Astrocyte (in vitro differentiated cells and primary cell): ENCODE measurements around the gene CACNA1B. TPM values are rescaled to one million over a fixed set of nuclear protein-coding genes. Genes with fewer than 3 reads are reported as not detected.

Experiments
- DNase-seq: peaks from one replicate; pipeline ENCODE4 v3.0.0-alpha.2; 2010; ENCODE audit warnings: low read depth
- FAIRE-seq: peaks from 2 replicates; lab custom pipeline; 2011; peaks lifted over from hg19 to GRCh38; lab: Jason Lieb, UNC
- H2AFZ ChIP-seq: 2 replicates; pipeline ENCODE4 v1.6.0; 2012; ENCODE audit warnings: low read depth, low read length, inconsistent platforms
- H3K27ac ChIP-seq: 2 replicates; pipeline ENCODE4 v1.5.1; 2011; ENCODE audit warnings: low read depth, low read length, inconsistent platforms
- H3K27me3 ChIP-seq: 2 replicates; pipeline ENCODE4 v1.6.0; 2011; ENCODE audit warnings: low read length, inconsistent platforms; ENCODE audit not compliant: insufficient read depth
- H3K36me3 ChIP-seq: 2 replicates; pipeline ENCODE4 v1.5.1; 2011; ENCODE audit warnings: low read length, inconsistent platforms; ENCODE audit not compliant: insufficient read depth
- H3K4me1 ChIP-seq: 2 replicates; pipeline ENCODE4 v1.5.1; 2011; ENCODE audit warnings: low read length, inconsistent platforms; ENCODE audit not compliant: insufficient read depth
- H3K4me2 ChIP-seq: 2 replicates; pipeline ENCODE4 v1.6.0; 2012; ENCODE audit warnings: low read length, inconsistent platforms
- H3K4me3 ChIP-seq: 2 replicates; pipeline ENCODE4 v1.5.1; 2011; ENCODE audit warnings: low read depth, mild to moderate bottlenecking, low read length, inconsistent platforms; ENCODE audit not compliant: insufficient read depth
- H3K79me2 ChIP-seq: 2 replicates; pipeline ENCODE4 v1.6.0; 2012; ENCODE audit warnings: mild to moderate bottlenecking, low read length, inconsistent platforms; ENCODE audit not compliant: insufficient read depth
- H3K9ac ChIP-seq: 2 replicates; pipeline ENCODE4 v1.6.0; 2012; ENCODE audit warnings: mild to moderate bottlenecking, low read length, inconsistent platforms
- H3K9me3 ChIP-seq: 2 replicates; pipeline ENCODE4 v1.5.1; 2012; ENCODE audit warnings: low read depth, mild to moderate bottlenecking, low read length, inconsistent platforms; ENCODE audit not compliant: insufficient read depth
- H4K20me1 ChIP-seq: 2 replicates; pipeline ENCODE4 v1.6.0; 2012; ENCODE audit warnings: low read length, inconsistent platforms; ENCODE audit not compliant: insufficient read depth
- H3K27ac Mint-ChIP-seq: one replicate; pipeline ENCODE4 v1.8.0; 2021; ENCODE audit warnings: mild to moderate bottlenecking, mixed read lengths; ENCODE audit not compliant: unreplicated experiment
- H3K27me3 Mint-ChIP-seq: one replicate; pipeline ENCODE4 v1.8.0; 2021; ENCODE audit warnings: low read depth, mixed read lengths; ENCODE audit not compliant: unreplicated experiment
- H3K36me3 Mint-ChIP-seq: one replicate; pipeline ENCODE4 v1.8.0; 2021; ENCODE audit warnings: low read depth, mixed read lengths; ENCODE audit not compliant: unreplicated experiment
- H3K4me1 Mint-ChIP-seq: one replicate; pipeline ENCODE4 v1.8.0; 2021; ENCODE audit warnings: low read depth, mixed read lengths; ENCODE audit not compliant: unreplicated experiment
- H3K4me3 Mint-ChIP-seq: one replicate; pipeline ENCODE4 v1.8.0; 2021; ENCODE audit warnings: mild to moderate bottlenecking, moderate library complexity, mixed read lengths; ENCODE audit not compliant: unreplicated experiment
- H3K9me3 Mint-ChIP-seq: one replicate; pipeline ENCODE4 v1.8.0; 2021; ENCODE audit warnings: mild to moderate bottlenecking, mixed read lengths; ENCODE audit not compliant: unreplicated experiment
- CTCF ChIP-seq: IDR thresholded peaks from 2 replicates; pipeline ENCODE4 v1.5.1; 2011; ENCODE audit warnings: low read depth, mild to moderate bottlenecking, inconsistent platforms, low read length, moderate library complexity; ENCODE audit not compliant: insufficient read depth
- EZH2 ChIP-seq: IDR thresholded peaks from 2 replicates; pipeline ENCODE4 v1.6.1; 2012; ENCODE audit warnings: mild to moderate bottlenecking, low read length, inconsistent platforms; ENCODE audit not compliant: insufficient read depth
- total RNA-seq: library from RNA; stranded (reverse); gene quantifications from 2 replicates; pipeline ENCODE4 v1.2.1, GENCODE V29; 2021

The CACNA1B gene
- total RNA-seq, 1 donor from 2014 or later = 3.1 TPM

- Mint-ChIP-seq H3K27me3 (no peaks in the 10 kb centered on the region), H3K4me3 (no peak overlapping the region), H3K36me3 (peaks cover 2% of the 10 kb centered on the region), H3K27ac (no peak overlapping the region), H3K9me3 (no peaks in the 10 kb centered on the region), H3K4me1 (peaks cover 11% of the 10 kb centered on the region)
- no peaks in the 10 kb centered on the region for H4K20me1 ChIP-seq
- H2AFZ ChIP-seq = no peak overlapping the region
- H3K36me3 ChIP-seq = no peaks in the 10 kb centered on the region
- no peaks in the 10 kb centered on the region for H3K79me2 ChIP-seq
- no peaks in the 10 kb centered on the region for H3K27me3 ChIP-seq
- H3K4me2 ChIP-seq = no peak overlapping the region
- H3K27ac ChIP-seq = no peak overlapping the region
- H3K4me3 ChIP-seq = no peak overlapping the region
- H3K9ac ChIP-seq = no peak overlapping the region
- DNase-seq (no peak), FAIRE-seq (no peak)
- TF ChIP-seq CTCF (no peak), EZH2 (no peak)
- H3K4me1 ChIP-seq = no peaks in the 10 kb centered on the region
- peaks cover 9% of the 10 kb centered on the region for H3K9me3 ChIP-seq
These were observed 23.2 kb downstream of the CACNA1B start for GRCh38 chr9:137900584-137901310.

GRCh38 chr9:137902646-137903045 is 25.1 kb downstream of the CACNA1B start:
- no peaks in the 10 kb centered on the region for H3K27me3 Mint-ChIP-seq
- Histone ChIP-seq H3K27ac (no peak overlapping the region), H3K4me3 (no peak overlapping the region), H3K79me2 (no peaks in the 10 kb centered on the region), H3K27me3 (no peaks in the 10 kb centered on the region), H3K4me1 (no peaks in the 10 kb centered on the region), H3K9ac (no peak overlapping the region), H3K9me3 (peaks cover 9% of the 10 kb centered on the region), H3K36me3 (no peaks in the 10 kb centered on the region), H3K4me2 (no peak overlapping the region), H2AFZ (no peak overlapping the region), H4K20me1 (no peaks in the 10 kb centered on the region)
- peaks cover 2% of the 10 kb centered on the region for H3K36me3 Mint-ChIP-seq
- no peak overlapping the region for H3K27ac Mint-ChIP-seq
- H3K4me1 Mint-ChIP-seq = peaks cover 21% of the 10 kb centered on the region
- no peak overlapping the region for H3K4me3 Mint-ChIP-seq
- TF ChIP-seq CTCF = no peak
- TF ChIP-seq EZH2 = no peak
- no peaks in the 10 kb centered on the region for H3K9me3 Mint-ChIP-seq
- FAIRE-seq (no peak), DNase-seq (no peak)

- DNase-seq = no peak
- H3K9me3 Mint-ChIP-seq = no peaks in the 10 kb centered on the region
- no peak for TF ChIP-seq EZH2
- TF ChIP-seq CTCF = no peak
- H3K36me3 Mint-ChIP-seq = peaks cover 3% of the 10 kb centered on the region
- Histone ChIP-seq H3K4me2 (no peak overlapping the region), H3K27me3 (no peaks in the 10 kb centered on the region), H3K9me3 (peaks cover 2% of the 10 kb centered on the region), H3K9ac (no peak overlapping the region), H3K27ac (no peak overlapping the region), H3K79me2 (no peaks in the 10 kb centered on the region), H3K36me3 (no peaks in the 10 kb centered on the region), H2AFZ (no peak overlapping the region), H4K20me1 (no peaks in the 10 kb centered on the region), H3K4me3 (no peak overlapping the region), H3K4me1 (no peaks in the 10 kb centered on the region)
- no peaks in the 10 kb centered on the region for H3K27me3 Mint-ChIP-seq
- H3K4me3 Mint-ChIP-seq = no peak overlapping the region
- peaks cover 21% of the 10 kb centered on the region for H3K4me1 Mint-ChIP-seq
- H3K27ac Mint-ChIP-seq = peak overlapping the region; percentile 75
- FAIRE-seq = no peak
These were observed 28.2 kb downstream of the CACNA1B start for GRCh38 chr9:137905740-137906139.
